GM12872 (cell line): ENCODE data around the gene LIF.

Experiments used
- CTCF ChIP-seq: IDR thresholded peaks from 3 replicates; pipeline ENCODE4 v1.5.1; 2011; ENCODE audit warnings: low read depth, mild to moderate bottlenecking, low read length, moderate library complexity; ENCODE audit not compliant: insufficient read depth

LIF gene

GRCh38 chr22:30291058-30291892 lies 44.7 kb upstream of the LIF start:
- TF ChIP-seq CTCF: no peak

GRCh38 chr22:30290342-30291057 lies 43.9 kb upstream of the LIF start:
- no peak for TF ChIP-seq CTCF

- 0 out of 3 replicates have a peak, but pooled peaks have one; percentile 16 for TF ChIP-seq CTCF
Observed at GRCh38 chr22:30289980-30290313, 43.4 kb upstream of the LIF start.

- TF ChIP-seq CTCF: no peak
Observed at GRCh38 chr22:30289141-30289979, 42.8 kb upstream of the LIF start, which contains the start of gene CASTOR1. Gene CASTOR1 (minus strand): TSS chr22:30289505. CDS start chr22:30289497, 8 bp downstream.

- no peak for TF ChIP-seq CTCF
Observed at GRCh38 chr22:30288419-30289140, 42.0 kb upstream of the LIF start.

GRCh38 chr22:30287648-30288418 lies 41.3 kb upstream of the LIF start:
- TF ChIP-seq CTCF: peak; percentile 85
